Skeletal muscle tissue (tissue), 4 donors: ENCODE results near the gene THPO. TPM values are rescaled to one million over a fixed set of nuclear protein-coding genes. Genes with fewer than 3 reads are reported as not detected.

ENCODE experiments used
- H3K27ac ChIP-seq: one replicate; pipeline ENCODE4 v1.7.0; 2013; ENCODE audit warnings: mild to moderate bottlenecking, low read depth, low read length, inconsistent platforms
- H3K27me3 ChIP-seq, 3 donors: one replicate each; pipeline ENCODE4 v1.7.0; 2013; ENCODE audit warnings: low read length in 3 of 3; ENCODE audit not compliant: control insufficient read depth in 3 of 3, insufficient read depth in 3 of 3
- H3K36me3 ChIP-seq, 3 donors: one replicate each; pipeline ENCODE4 v1.7.0; 2013; ENCODE audit warnings: low read length in 3 of 3; ENCODE audit not compliant: control insufficient read depth in 3 of 3, insufficient read depth in 3 of 3
- H3K4me1 ChIP-seq, 3 donors: one replicate each; pipeline ENCODE4 v1.7.0; 2013; ENCODE audit warnings: low read length in 3 of 3, mild to moderate bottlenecking in 3 of 3; ENCODE audit not compliant: control insufficient read depth in 3 of 3, insufficient read depth in 3 of 3
- H3K4me3 ChIP-seq, 3 donors: one replicate each; pipeline ENCODE4 v1.7.0; 2013; ENCODE audit warnings: low read length in 3 of 3
- H3K9ac ChIP-seq, 3 donors: one replicate each; pipeline ENCODE4 v1.7.0; 2013; ENCODE audit warnings: low read length in 3 of 3, mild to moderate bottlenecking in 3 of 3, moderate library complexity in 2 of 3, low read depth in 1 of 3
- H3K9me3 ChIP-seq, 3 donors: one replicate each; pipeline ENCODE4 v1.7.0; 2013; ENCODE audit warnings: low read length in 3 of 3; ENCODE audit not compliant: control insufficient read depth in 3 of 3
- total RNA-seq: library from RNA; depleted of rRNA; stranded (reverse); fragments of >200 nt; gene quantifications from one replicate; pipeline ENCODE4 v1.2.3, GENCODE V29; 2014
- donor health status: Osteomylitis.

THPO gene
- total RNA-seq, 1 donor from 2014 or later: under 0.01 TPM

GRCh38 chr3:184351511-184352148, 26.4 kb downstream of the THPO start:
- no peaks in the 10 kb centered on the region for H3K27me3 ChIP-seq
- H3K4me1 ChIP-seq: no peaks in the 10 kb centered on the region
- H3K4me3 ChIP-seq: no peak overlapping the region
- no peaks in the 10 kb centered on the region for H3K9me3 ChIP-seq
- peaks cover 5 to 8% (median 6%) of the 10 kb centered on the region in 3 donors for H3K36me3 ChIP-seq
- H3K27ac ChIP-seq: no peak overlapping the region
- no peak overlapping the region for H3K9ac ChIP-seq

- no peak overlapping the region for H3K4me3 ChIP-seq
- H3K4me1 ChIP-seq: peaks cover 2 to 4% (median 4%) of the 10 kb centered on the region in 3 donors
- no peak overlapping the region for H3K27ac ChIP-seq
- H3K36me3 ChIP-seq: peaks cover 5 to 8% (median 6%) of the 10 kb centered on the region in 3 donors
- no peaks in the 10 kb centered on the region for H3K27me3 ChIP-seq
- H3K9me3 ChIP-seq: no peaks in the 10 kb centered on the region
- no peak overlapping the region for H3K9ac ChIP-seq
These were observed 27.4 kb downstream of the THPO start for GRCh38 chr3:184350618-184351017.

- H3K4me3 ChIP-seq: no peak overlapping the region
- peaks cover 0 to 3% (median under 1%) of the 10 kb centered on the region in 3 donors for H3K36me3 ChIP-seq
- H3K4me1 ChIP-seq: peaks cover 2 to 8% (median 7%) of the 10 kb centered on the region in 3 donors
- no peaks in the 10 kb centered on the region for H3K27me3 ChIP-seq
- H3K9me3 ChIP-seq: no peaks in the 10 kb centered on the region
- no peak overlapping the region for H3K9ac ChIP-seq
- H3K27ac ChIP-seq: no peak overlapping the region
These were observed 28.2 kb downstream of the THPO start for GRCh38 chr3:184349563-184350470.

- Histone ChIP-seq H3K36me3 (peaks cover 9 to 16% (median 12%) of the 10 kb centered on the region in 3 donors), H3K27ac (no peak overlapping the region), H3K4me1 (peaks cover 7 to 15% (median 14%) of the 10 kb centered on the region in 3 donors), H3K4me3 (no peak overlapping the region), H3K9me3 (no peaks in the 10 kb centered on the region), H3K9ac (no peak overlapping the region), H3K27me3 (no peaks in the 10 kb centered on the region)
These were observed 30.0 kb downstream of the THPO start for GRCh38 chr3:184348057-184348382.

- Histone ChIP-seq H3K36me3 (peaks cover 15 to 20% (median 17%) of the 10 kb centered on the region in 3 donors), H3K4me3 (no peak overlapping the region), H3K9me3 (no peaks in the 10 kb centered on the region), H3K27ac (no peak overlapping the region), H3K4me1 (peaks cover 7 to 19% (median 16%) of the 10 kb centered on the region in 3 donors), H3K27me3 (no peaks in the 10 kb centered on the region), H3K9ac (no peak overlapping the region)
These were observed 30.5 kb downstream of the THPO start for GRCh38 chr3:184347321-184348056.

GRCh38 chr3:184346480-184347190, 31.4 kb downstream of the THPO start:
- peaks cover 7 to 19% (median 16%) of the 10 kb centered on the region in 3 donors for H3K4me1 ChIP-seq
- no peaks in the 10 kb centered on the region for H3K27me3 ChIP-seq
- no peaks in the 10 kb centered on the region for H3K9me3 ChIP-seq
- no peak overlapping the region for H3K9ac ChIP-seq
- no peak overlapping the region for H3K4me3 ChIP-seq
- H3K27ac ChIP-seq: no peak overlapping the region
- peaks cover 22 to 25% (median 22%) of the 10 kb centered on the region in 3 donors for H3K36me3 ChIP-seq

GRCh38 chr3:184345317-184346144, 32.5 kb downstream of the THPO start:
- Histone ChIP-seq H3K4me3 (no peak overlapping the region), H3K9me3 (no peaks in the 10 kb centered on the region), H3K27ac (peak overlapping the region; percentile 42), H3K27me3 (no peaks in the 10 kb centered on the region), H3K9ac (peak overlapping the region in 2 of 3 donors; percentile 3 to 60), H3K36me3 (peaks cover 25 to 30% (median 29%) of the 10 kb centered on the region in 3 donors), H3K4me1 (peaks cover 7 to 24% (median 16%) of the 10 kb centered on the region in 3 donors)

GRCh38 chr3:184344579-184345316, 33.3 kb downstream of the THPO start:
- H3K4me1 ChIP-seq: peaks cover 7 to 25% (median 16%) of the 10 kb centered on the region in 3 donors
- H3K9ac ChIP-seq: no peak overlapping the region
- no peaks in the 10 kb centered on the region for H3K9me3 ChIP-seq
- H3K27me3 ChIP-seq: no peaks in the 10 kb centered on the region
- no peak overlapping the region for H3K4me3 ChIP-seq
- H3K36me3 ChIP-seq: peaks cover 25 to 30% (median 29%) of the 10 kb centered on the region in 3 donors
- H3K27ac ChIP-seq: no peak overlapping the region
